Activated naive CD8-positive, alpha-beta T cell treated with anti-CD3 and anti-CD28 coated beads for 36 hours (primary cell): ENCODE results near the gene RELN. TPM values are rescaled to one million over a fixed set of nuclear protein-coding genes. Genes with fewer than 3 reads are reported as not detected.

Experiments used
- DNase-seq: peaks from one replicate; pipeline ENCODE4 v3.0.0; 2021
- H3K27ac Mint-ChIP-seq: one replicate; pipeline ENCODE4 v1.8.0; 2022; ENCODE audit warnings: mild to moderate bottlenecking, moderate library complexity, mixed read lengths
- H3K27me3 Mint-ChIP-seq: one replicate; pipeline ENCODE4 v1.8.0; 2022; ENCODE audit warnings: mild to moderate bottlenecking, mixed read lengths
- H3K36me3 Mint-ChIP-seq: one replicate; pipeline ENCODE4 v1.8.0; 2021; ENCODE audit warnings: mild to moderate bottlenecking, mixed read lengths
- H3K4me1 Mint-ChIP-seq: one replicate; pipeline ENCODE4 v1.8.0; 2021; ENCODE audit warnings: mixed read lengths
- H3K4me3 Mint-ChIP-seq: one replicate; pipeline ENCODE4 v1.8.0; 2022; ENCODE audit warnings: mild to moderate bottlenecking, moderate library complexity, mixed read lengths
- H3K9me3 Mint-ChIP-seq: one replicate; pipeline ENCODE4 v1.8.0; 2022; ENCODE audit warnings: mixed read lengths
- total RNA-seq, 2 experiments: library from RNA; stranded (reverse); gene quantifications; one replicate each; pipeline ENCODE4 v1.2.3, GENCODE V29; 2021

RELN gene
- total RNA-seq, 2 experiments from 2014 or later, result not detected

DNA sequence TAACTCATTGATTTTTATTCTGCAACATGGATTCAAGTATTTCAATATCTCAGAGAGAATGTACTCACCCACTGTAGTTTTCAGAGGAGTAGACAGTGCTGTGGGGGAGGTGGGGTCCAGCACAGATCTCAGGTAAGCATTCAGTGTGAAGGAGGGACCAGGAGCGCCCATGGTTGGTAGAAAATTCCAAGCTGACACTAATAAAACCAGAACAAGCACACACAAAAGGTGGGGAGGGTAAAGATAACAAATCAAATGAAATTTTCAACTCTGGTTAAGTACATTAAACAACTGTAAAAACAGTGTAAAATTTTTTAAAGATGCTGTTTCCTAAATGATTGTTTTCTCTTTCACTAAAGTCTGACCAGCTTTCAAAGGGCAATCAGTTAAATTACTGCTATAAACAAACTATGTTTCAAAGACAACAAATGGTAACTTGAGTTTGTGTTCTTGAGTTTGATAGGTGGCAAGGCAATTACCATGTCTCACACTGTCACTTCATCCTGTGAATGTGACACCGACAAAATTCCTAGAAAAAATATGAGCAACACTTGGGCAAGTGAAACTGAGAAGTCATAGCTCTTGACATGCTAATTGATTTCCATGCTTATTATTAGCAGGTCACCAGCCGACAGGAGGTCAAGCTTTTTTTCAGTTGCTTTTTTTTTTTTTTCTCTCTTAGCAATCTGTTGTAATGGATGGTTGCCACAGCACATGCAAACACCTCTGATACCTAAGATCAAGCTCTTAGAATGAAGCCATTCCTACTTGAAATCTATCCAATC, 337.7 kb downstream of the RELN start:
- H3K9me3 Mint-ChIP-seq, result peaks cover 12% of the 10 kb centered on the region
- DNase-seq, result no peak
- H3K27me3 Mint-ChIP-seq, result peaks cover 3% of the 10 kb centered on the region
- H3K4me3 Mint-ChIP-seq, result no peak overlapping the region
- H3K27ac Mint-ChIP-seq, result no peak overlapping the region
- no peaks in the 10 kb centered on the region for H3K36me3 Mint-ChIP-seq
- H3K4me1 Mint-ChIP-seq, result no peaks in the 10 kb centered on the region

DNA sequence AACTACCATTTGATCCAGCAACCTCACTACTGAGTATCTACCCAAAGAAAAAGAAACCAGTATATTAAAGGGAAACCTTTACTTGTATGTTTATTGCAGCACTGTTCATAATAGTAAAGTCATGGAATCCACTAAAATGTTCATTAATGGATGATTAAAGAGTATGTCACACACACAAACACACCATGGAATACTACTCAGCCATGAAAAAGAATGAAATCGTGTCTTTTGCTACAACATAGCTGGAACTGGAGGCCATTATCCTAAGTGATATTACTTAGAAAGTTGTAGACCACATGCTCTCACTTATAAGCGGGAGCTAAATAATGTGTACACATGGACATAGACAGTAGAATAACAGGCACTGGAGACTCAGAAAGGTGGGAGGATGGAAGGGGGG, 340.4 kb downstream of the RELN start:
- Mint-ChIP-seq H3K9me3 (peaks cover 22% of the 10 kb centered on the region), H3K27ac (no peak overlapping the region), H3K4me3 (no peak overlapping the region), H3K27me3 (peaks cover 9% of the 10 kb centered on the region), H3K36me3 (no peaks in the 10 kb centered on the region), H3K4me1 (no peaks in the 10 kb centered on the region)
- no peak for DNase-seq

DNA sequence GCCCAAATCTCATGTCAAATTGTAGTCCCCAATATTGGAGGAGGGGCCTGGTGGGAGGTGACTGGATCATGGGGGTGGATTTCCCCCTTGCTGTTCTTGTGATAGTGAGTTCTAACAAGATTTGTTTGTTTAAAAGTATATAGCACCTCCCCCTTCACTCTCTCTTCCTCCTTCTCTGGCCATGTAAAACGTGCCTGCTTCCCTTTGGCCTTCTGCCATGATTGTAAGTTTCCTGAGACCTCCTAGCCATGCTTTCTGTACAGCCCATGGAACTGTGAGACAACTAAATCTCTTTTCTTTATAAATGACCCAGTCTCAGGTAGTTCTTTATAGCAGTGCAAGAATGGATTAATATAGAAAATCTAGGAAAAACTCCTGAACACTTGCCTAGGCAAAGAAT, 341.3 kb downstream of the RELN start:
- no peak for DNase-seq
- H3K4me3 Mint-ChIP-seq, result no peak overlapping the region
- H3K27ac Mint-ChIP-seq, result no peak overlapping the region
- peaks cover 26% of the 10 kb centered on the region for H3K9me3 Mint-ChIP-seq
- H3K36me3 Mint-ChIP-seq, result no peaks in the 10 kb centered on the region
- H3K27me3 Mint-ChIP-seq, result peaks cover 9% of the 10 kb centered on the region
- no peaks in the 10 kb centered on the region for H3K4me1 Mint-ChIP-seq

DNA sequence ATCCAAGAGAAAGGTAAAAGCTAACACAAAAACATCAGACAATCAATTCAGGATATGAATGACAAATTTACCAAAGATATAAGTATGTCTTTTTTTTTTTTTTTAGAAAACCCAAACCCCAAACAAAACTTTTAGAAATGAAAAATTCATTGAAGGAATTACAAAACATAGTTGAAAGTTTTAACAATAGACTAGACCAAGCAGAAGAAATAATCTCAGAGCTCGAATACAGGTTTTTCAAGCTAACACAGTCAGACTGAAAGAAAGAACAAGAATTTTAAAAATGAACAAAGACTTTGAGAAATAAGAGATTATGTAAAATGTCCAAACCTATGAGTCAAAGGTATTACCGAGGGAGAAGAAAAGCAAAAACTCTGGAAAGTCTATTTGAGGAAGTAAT, 345.1 kb downstream of the RELN start:
- Mint-ChIP-seq H3K4me1 (no peaks in the 10 kb centered on the region), H3K27me3 (peaks cover 6% of the 10 kb centered on the region), H3K9me3 (peaks cover 26% of the 10 kb centered on the region), H3K27ac (no peak overlapping the region), H3K36me3 (no peaks in the 10 kb centered on the region), H3K4me3 (no peak overlapping the region)
- DNase-seq, result no peak

DNA sequence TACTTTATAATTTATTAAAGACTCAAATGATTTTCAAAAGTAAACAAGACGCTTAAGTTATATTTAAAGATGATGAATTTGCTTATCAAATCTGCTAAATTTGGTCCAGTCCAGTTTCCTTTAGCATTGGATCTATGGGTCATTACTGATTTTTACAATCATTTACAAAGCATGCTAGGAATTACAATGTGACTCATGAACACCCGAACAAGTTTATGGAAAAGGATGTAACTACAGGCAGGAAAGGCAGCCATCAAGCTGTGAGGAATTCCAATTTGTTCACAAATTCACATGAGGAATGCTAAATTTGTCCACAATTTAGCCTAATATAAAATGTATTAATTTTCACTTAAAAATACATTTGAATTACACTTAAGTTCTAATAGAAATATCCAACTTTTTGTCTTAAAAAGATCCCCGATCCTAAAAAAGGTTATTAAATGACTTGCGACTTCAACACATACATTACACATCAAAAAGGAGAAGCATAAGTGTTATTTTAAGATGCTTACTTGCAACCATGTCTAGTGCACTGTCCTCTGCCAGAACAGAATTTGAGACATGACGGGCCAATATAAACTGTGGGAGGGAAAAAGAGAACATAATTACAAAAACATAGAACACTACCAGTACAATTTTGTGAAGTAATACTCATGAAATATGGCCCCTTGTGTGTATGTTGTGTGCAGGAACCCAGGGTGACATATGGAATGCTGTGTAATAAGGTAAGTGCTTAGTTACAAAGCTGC, 349.3 kb downstream of the RELN start:
- H3K36me3 Mint-ChIP-seq, result no peaks in the 10 kb centered on the region
- DNase-seq, result no peak
- no peak overlapping the region for H3K4me3 Mint-ChIP-seq
- H3K27ac Mint-ChIP-seq, result no peak overlapping the region
- no peaks in the 10 kb centered on the region for H3K4me1 Mint-ChIP-seq
- H3K27me3 Mint-ChIP-seq, result peaks cover 6% of the 10 kb centered on the region
- H3K9me3 Mint-ChIP-seq, result peaks cover 10% of the 10 kb centered on the region

DNA sequence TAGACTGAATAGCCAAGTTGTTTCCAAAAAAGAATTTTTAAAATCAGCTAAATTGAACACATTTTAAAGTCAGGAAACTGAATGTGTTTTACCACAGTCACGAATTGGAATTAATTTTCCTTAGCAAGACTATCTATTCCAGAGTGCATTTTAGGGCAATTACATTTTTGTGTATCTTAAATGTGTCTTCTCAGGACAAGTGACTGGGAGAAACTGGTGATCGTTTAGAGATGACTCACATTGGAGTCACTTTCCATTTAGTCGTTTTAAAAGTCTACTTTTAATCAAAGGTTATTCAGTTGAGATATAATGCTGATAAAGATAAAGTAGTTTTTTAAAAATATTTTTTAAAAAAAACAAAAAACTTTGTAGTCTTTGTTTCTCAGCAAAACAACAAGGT, 351.7 kb downstream of the RELN start:
- Mint-ChIP-seq H3K4me1 (no peaks in the 10 kb centered on the region), H3K27ac (no peak overlapping the region), H3K4me3 (no peak overlapping the region), H3K27me3 (peaks cover 3% of the 10 kb centered on the region), H3K9me3 (no peaks in the 10 kb centered on the region), H3K36me3 (no peaks in the 10 kb centered on the region)
- no peak for DNase-seq

DNA sequence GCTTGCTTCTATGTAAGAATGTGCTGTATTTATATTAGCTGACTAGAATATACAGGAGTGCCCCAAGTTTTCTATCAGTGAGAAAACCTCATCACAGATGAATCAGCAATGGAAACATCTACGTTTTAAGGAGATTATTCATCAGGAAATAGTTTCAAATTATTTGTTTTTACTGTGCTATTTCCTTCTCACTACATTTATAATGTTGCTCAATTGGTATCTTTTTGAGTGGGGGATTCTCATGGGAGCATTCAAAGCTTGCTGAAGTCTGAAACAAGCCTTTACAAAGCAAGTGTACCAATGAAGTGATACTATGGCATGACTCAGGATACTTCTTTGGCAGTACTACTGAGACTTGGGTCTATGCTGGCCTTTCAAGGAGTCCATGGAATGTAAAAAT, 352.4 kb downstream of the RELN start:
- H3K4me1 Mint-ChIP-seq, result no peaks in the 10 kb centered on the region
- no peaks in the 10 kb centered on the region for H3K36me3 Mint-ChIP-seq
- no peak overlapping the region for H3K4me3 Mint-ChIP-seq
- H3K27me3 Mint-ChIP-seq, result peaks cover 3% of the 10 kb centered on the region
- no peak for DNase-seq
- H3K27ac Mint-ChIP-seq, result no peak overlapping the region
- H3K9me3 Mint-ChIP-seq, result no peaks in the 10 kb centered on the region

DNA sequence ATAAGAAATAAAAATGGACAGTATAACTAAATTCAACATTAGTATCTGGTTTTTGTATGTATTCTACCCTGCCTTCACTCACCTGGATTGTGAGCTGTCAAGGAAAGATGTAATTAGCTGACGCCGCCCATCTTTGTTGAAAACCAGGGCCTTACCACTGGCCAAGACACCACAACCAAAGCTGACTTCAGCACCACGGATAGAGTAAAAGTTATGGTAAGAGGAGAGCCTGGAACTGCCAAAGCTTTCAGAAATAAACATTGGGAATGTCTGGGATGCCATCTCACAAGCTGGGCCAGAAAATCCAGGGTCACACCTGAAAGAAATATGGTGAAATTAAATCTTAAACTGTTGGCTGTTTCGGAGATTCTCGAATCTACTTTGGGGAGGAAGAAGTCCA, 353.3 kb downstream of the RELN start:
- H3K9me3 Mint-ChIP-seq, result no peaks in the 10 kb centered on the region

DNA sequence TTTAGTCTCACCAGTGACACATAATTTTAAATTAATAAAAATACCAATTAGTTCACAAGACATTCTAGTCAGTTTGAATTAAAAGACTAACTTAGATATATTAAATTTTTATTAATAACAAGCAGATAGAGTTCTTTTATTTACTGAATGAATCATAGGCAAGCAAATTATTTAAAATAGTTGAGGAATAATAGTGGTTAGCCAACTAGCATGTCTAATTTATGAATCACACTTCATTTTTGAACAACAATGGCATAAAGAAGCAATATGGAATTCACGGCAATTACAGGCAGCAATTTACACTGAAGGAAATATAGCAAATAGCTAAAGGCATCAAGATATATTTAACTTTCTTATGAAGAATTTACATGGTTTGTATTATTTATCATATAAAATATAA, 356.5 kb downstream of the RELN start:
- H3K4me1 Mint-ChIP-seq, result no peaks in the 10 kb centered on the region
- no peaks in the 10 kb centered on the region for H3K9me3 Mint-ChIP-seq
- H3K27ac Mint-ChIP-seq, result no peak overlapping the region
- no peaks in the 10 kb centered on the region for H3K36me3 Mint-ChIP-seq
- no peak for DNase-seq
- peaks cover 8% of the 10 kb centered on the region for H3K27me3 Mint-ChIP-seq
- H3K4me3 Mint-ChIP-seq, result no peak overlapping the region

More for the DNA sequence above, 353.3 kb downstream of the RELN start:
- no peaks in the 10 kb centered on the region for H3K36me3 Mint-ChIP-seq
- no peak for DNase-seq
- no peaks in the 10 kb centered on the region for H3K4me1 Mint-ChIP-seq
- H3K27ac Mint-ChIP-seq, result no peak overlapping the region
- H3K4me3 Mint-ChIP-seq, result no peak overlapping the region
- H3K27me3 Mint-ChIP-seq, result peaks cover 3% of the 10 kb centered on the region

DNA sequence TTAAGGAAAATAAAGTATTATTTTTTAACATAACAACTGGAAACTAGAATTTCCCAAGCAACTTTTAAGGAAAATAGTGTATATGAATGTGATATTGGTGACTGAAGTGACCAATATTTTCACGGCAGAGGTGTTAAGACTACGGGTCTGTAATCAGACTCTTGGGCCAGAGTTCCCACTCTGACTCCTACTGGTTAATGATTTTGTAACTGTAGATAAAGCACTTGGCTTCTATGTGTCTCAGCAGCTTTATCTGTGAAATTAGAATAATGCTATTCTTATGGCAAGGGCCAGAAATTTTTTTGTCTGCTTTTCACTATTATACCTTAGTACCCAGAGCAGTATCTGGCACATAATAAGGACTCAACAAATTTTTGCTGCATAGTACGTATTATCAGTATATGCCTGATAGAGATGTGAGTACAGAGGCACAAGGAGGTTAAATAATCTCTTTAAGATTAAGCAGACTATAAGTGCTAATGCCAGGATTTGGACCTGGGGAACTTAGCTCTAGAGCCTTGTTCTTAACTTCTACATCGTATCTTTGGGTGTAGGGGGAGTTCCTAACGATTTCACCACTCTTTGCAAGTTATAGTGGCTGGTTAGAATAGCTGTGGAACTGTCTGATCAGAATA, 357.3 kb downstream of the RELN start:
- no peaks in the 10 kb centered on the region for H3K9me3 Mint-ChIP-seq
- no peaks in the 10 kb centered on the region for H3K4me1 Mint-ChIP-seq
- DNase-seq, result no peak
- no peaks in the 10 kb centered on the region for H3K36me3 Mint-ChIP-seq
- peaks cover 8% of the 10 kb centered on the region for H3K27me3 Mint-ChIP-seq
- H3K27ac Mint-ChIP-seq, result no peak overlapping the region
- no peak overlapping the region for H3K4me3 Mint-ChIP-seq

DNA sequence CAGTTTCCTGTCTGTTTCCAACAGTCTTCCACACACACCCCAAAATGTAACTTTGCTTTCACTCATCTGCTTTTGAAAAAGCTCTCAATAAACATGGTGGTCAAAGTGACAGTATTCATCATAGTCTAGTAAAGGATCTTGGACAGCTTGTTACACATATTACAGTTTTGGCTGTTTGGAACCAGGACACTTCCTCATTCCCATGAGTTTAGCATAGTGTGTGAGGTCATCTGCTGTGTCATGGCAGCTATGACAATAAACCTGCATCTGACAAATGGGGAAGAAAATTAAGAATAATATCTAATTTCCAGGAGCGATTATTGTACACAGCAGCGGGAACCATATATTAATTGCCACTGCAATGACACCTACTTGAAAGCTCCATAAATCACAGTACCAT, 359.1 kb downstream of the RELN start:
- no peak overlapping the region for H3K27ac Mint-ChIP-seq
- H3K27me3 Mint-ChIP-seq, result peaks cover 8% of the 10 kb centered on the region
- no peak overlapping the region for H3K4me3 Mint-ChIP-seq
- no peak for DNase-seq
- no peaks in the 10 kb centered on the region for H3K9me3 Mint-ChIP-seq
- no peaks in the 10 kb centered on the region for H3K4me1 Mint-ChIP-seq
- H3K36me3 Mint-ChIP-seq, result no peaks in the 10 kb centered on the region

DNA sequence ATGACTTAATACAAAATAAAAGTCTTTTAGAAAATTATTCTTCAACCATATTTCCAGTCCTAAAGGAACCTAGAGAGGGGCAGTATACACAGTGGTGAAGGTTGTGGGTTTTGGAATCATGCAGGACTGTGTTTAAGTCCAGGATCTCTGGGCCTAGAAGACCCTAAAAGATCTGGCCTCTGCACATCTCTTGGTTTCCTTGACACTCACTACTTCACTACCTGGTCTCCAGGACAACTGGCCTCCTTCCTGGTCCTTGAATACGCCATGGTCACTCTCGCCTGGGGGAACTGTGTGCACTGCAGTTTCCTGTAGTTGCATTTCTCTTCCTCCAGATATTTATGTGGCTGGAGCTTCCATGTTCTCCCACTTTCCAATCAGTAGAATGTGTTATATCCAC, 360.7 kb downstream of the RELN start:
- no peak for DNase-seq
- H3K4me1 Mint-ChIP-seq, result no peaks in the 10 kb centered on the region
- H3K27ac Mint-ChIP-seq, result no peak overlapping the region
- peaks cover 5% of the 10 kb centered on the region for H3K27me3 Mint-ChIP-seq
- no peaks in the 10 kb centered on the region for H3K36me3 Mint-ChIP-seq
- no peak overlapping the region for H3K4me3 Mint-ChIP-seq
- no peaks in the 10 kb centered on the region for H3K9me3 Mint-ChIP-seq

DNA sequence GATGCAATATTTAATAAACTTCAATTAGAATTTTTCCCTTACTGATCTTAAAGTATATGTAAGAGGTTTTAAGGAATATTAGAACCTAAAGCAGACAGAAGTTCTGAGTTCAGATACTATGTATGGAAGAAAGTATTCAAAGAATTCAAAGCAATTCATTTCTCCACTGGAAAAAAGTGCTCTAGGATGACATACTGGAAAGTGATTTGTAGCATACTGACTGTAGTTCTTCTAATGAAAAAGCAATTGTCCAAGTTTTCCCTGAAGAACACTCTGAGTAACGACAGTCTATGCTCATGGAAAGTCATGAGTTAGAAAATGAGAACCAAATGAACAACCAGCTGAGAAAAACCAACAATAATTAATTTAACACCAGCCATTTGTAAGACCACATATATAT, 362.7 kb downstream of the RELN start:
- no peaks in the 10 kb centered on the region for H3K4me1 Mint-ChIP-seq
- H3K4me3 Mint-ChIP-seq, result no peak overlapping the region
- H3K27ac Mint-ChIP-seq, result no peak overlapping the region
- no peaks in the 10 kb centered on the region for H3K36me3 Mint-ChIP-seq
- no peaks in the 10 kb centered on the region for H3K9me3 Mint-ChIP-seq
- peaks cover 5% of the 10 kb centered on the region for H3K27me3 Mint-ChIP-seq
- no peak for DNase-seq

DNA sequence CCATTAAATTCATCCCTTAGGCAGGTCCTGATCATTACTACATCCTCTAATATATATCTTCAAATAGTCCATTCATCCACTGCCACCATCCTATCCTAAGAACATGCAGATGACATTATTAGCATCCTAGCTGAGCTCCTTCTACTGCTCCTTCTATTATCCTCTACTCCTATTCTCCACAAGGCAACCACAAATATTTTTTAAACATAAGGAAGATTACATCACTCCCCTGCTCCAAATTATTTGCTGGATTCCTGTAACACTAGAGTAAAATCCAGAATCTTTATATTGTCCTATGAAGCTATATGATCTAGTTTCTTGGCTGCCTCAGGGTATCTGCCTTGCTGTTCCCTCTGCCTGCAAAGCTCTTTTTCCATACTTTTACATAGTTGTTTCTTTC, 367.2 kb downstream of the RELN start:
- peaks cover 12% of the 10 kb centered on the region for H3K27me3 Mint-ChIP-seq
- no peaks in the 10 kb centered on the region for H3K36me3 Mint-ChIP-seq
- H3K27ac Mint-ChIP-seq, result no peak overlapping the region
- no peaks in the 10 kb centered on the region for H3K4me1 Mint-ChIP-seq
- H3K9me3 Mint-ChIP-seq, result no peaks in the 10 kb centered on the region
- H3K4me3 Mint-ChIP-seq, result no peak overlapping the region
- no peak for DNase-seq
